OCI-LY7 (cell line): ENCODE measurements around the gene DHRSX.

ENCODE experiments used
- EZH2phosphoT487 ChIP-seq: fragments of 200-600 bp; sonication (generic); IDR thresholded peaks from 2 replicates; pipeline ENCODE4 v1.6.1; 2018; ENCODE audit warnings: low read depth, borderline replicate concordance, mild to moderate bottlenecking, mixed run types, antibody characterized with exemption, low read length, moderate library complexity, mixed read lengths
- TF ChIP-seq, protein P1 (sequence below): fragments of 200-600 bp; sonication (generic); conservative IDR thresholded peaks from 2 replicates; pipeline ENCODE4 v1.5.1; 2014; ENCODE audit warnings: mild to moderate bottlenecking, antibody characterized with exemption, low read length, moderate library complexity, mixed read lengths

DNA sequence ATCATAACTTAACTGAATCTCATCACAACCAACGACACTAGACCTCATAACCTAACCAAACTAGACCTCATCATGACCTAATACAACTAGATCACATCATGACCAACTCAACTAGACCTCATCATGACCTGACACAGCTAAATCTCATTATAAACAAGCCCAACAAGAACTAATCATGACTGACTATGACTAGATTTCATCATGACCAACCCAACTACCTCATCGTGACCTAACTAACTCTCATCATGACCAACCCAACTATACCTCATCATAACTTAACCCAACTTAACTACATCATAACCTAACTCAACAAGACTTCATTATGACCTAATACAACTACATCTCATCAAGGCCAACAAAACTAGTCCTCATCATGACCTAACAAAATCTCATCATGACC lies 86.8 kb downstream of the DHRSX start:
- TF ChIP-seq EZH2phosphoT487, result no peak
- TF ChIP-seq, protein P1, sequence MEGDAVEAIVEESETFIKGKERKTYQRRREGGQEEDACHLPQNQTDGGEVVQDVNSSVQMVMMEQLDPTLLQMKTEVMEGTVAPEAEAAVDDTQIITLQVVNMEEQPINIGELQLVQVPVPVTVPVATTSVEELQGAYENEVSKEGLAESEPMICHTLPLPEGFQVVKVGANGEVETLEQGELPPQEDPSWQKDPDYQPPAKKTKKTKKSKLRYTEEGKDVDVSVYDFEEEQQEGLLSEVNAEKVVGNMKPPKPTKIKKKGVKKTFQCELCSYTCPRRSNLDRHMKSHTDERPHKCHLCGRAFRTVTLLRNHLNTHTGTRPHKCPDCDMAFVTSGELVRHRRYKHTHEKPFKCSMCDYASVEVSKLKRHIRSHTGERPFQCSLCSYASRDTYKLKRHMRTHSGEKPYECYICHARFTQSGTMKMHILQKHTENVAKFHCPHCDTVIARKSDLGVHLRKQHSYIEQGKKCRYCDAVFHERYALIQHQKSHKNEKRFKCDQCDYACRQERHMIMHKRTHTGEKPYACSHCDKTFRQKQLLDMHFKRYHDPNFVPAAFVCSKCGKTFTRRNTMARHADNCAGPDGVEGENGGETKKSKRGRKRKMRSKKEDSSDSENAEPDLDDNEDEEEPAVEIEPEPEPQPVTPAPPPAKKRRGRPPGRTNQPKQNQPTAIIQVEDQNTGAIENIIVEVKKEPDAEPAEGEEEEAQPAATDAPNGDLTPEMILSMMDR, result no peak
